NCI-H2227 (cell line): ENCODE measurements around the gene CGN.

Experiments
- DNase-seq: peaks from one replicate; lab custom pipeline; 2025; ENCODE audit not compliant: unreplicated experiment; lab: John Stamatoyannopoulos, UW

Gene CGN

DNA sequence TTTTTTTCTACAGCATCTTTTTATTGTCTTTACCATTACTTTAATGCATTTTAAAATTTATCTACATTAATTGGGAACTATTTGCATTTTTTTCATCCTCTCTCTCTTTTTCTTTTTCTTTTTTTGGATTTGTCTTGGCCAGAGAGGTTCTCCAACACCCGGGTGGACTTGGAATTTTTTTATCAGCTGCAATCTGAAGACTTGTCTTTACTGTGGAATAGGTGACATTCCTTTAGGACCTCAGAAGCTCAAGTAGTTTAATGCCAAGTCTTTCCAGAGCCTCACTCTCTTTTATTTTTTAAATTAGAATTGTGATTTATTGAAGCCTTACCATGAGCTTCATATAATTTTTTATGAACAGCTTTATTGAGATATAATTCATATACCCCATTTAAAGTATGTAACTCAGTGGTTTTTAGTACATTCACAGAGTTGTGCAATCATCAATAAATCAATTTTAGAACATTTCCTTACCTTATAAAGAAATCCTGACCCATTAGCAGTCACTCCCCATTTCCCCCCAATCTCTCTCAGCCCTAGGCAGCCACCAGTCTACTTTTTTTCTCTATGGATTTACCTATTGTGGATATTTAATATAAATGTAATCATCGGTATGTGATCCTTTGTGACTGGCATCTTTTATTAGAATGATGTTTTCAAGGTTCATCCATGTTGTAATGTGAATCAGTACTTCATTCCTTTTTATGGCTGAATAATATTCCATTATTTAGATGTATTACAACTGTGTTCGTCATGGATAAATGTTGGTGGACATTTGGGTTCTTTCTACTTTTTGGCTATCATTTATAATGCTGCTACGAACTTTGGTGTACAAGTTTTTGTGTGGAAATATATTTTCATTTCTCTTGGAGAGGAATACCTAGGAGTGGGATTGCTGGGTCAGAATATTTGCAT is 35.1 kb downstream of the CGN start:
- no peak for DNase-seq

DNA sequence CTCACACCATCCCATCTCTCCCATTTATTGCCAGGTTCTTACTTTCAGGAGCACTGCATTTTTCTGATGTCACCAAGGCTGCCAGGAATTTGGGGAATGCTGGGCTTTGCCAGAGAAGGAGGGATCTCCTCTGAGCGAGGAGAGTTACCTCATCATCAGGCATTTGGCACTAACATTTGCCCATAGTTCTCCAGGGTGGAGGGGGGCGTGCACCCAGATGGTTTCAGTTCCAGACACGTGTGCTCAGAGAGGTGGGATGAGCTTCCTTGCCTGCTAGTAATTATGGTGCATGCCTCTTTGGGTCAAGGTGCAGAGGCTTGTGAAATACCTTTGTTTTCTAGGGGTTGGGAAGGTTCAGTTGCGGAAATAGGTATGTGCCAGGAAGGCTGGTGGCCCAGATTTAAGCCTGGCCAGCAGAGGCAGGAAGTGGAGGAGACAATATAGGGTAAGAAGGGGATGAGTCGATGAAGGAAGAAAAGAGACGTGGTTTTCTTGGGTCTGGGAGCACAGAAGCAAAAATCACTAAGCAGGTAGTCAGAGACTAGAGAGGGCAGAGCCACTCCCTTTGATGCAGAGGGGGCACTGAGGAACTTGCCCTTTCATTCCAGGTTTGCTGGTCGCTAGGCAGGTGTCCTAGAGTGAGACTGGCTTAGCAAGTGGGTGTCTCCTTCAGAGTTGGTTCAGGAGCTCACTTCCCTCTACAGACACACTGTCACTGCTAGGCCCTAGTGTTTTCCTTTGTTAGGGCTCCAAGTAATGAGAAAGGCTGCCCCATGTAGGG is 36.1 kb downstream of the CGN start:
- no peak for DNase-seq

DNA sequence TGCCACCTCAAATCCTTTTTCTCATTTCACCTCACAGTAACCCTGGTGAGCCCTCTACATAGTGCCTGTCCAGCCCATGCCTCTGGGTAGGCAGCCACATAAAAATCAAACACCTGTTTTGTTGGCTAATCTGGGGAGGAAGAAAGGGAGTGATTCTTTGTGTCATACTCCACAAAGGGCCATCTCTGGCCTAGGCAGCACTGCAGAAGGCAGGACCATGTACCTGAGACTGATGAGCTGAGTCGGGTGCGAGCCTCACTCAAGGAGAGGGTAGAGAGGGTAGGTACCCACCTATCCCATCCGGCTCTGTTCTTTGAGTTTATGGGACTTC is 36.7 kb downstream of the CGN start:
- no peak for DNase-seq

GRCh38 chr1:151549199-151549598 is 38.0 kb downstream of the CGN start:
- DNase-seq = no peak

- no peak for DNase-seq
These were observed 42.5 kb downstream of the CGN start for GRCh38 chr1:151553659-151554058.

DNA sequence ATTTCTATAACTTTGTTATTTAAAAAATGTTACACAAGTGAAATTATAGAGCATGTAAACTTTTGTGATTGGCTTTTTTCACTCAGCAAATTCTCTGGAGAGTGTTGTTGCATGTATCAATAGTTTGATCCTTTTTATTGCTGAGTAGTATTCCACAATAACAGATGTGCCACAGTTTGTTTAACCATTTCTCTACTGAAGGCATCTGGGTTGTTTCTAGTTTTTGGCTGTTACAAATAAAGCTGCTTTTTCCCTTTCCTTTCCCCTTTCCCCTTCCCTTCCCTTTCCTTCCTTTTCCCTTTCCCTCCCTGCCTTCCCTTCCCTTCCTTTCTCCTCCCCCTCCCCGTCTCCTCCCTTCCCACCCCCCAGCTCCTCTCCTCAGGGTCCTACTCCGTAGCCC is 44.9 kb downstream of the CGN start:
- DNase-seq = no peak

DNA sequence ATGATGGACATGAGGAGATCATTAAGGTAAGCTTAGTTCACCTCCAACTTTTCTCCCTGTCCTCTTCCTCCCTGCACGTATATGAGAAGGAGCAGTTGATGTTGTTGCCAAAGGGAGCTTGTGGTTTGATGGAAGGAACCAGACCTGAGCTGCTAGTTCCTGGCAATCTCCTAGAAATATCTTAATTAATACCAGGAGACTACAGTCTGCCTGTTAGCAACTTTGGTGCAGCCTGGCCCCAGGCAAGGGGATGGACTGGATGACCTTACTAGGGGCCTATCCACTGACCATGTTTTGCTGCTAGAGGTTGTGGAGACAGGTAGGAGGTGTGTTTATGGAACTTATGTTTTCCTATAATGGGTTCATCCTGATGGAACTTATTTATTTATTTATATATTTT is 51.5 kb downstream of the CGN start:
- DNase-seq = no peak

- no peak for DNase-seq
These were observed 52.2 kb downstream of the CGN start for GRCh38 chr1:151563376-151563775.

GRCh38 chr1:151565502-151566189 is 54.5 kb downstream of the CGN start:
- DNase-seq = no peak

GRCh38 chr1:151568626-151569088 is 57.5 kb downstream of the CGN start:
- no peak for DNase-seq

DNA sequence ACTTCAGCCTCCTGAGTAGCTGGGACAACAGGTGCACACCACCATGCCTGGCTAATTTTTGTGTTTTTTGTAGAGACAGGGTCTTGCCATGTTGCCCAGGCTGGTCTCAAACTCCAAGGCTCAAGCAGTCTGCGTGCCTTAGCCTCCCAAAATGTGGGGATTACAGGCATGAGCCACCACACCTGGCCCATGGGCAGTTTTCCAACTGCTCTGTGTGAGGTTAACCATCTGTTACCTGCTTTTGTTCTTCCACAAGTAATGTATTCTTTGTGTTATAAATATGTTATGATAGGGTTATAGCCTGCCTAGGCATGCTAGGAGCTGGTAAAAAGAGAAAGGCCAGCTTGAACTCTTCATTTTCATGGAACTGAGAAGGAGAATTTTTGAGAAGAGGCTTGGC is 59.6 kb downstream of the CGN start:
- DNase-seq = no peak

DNA sequence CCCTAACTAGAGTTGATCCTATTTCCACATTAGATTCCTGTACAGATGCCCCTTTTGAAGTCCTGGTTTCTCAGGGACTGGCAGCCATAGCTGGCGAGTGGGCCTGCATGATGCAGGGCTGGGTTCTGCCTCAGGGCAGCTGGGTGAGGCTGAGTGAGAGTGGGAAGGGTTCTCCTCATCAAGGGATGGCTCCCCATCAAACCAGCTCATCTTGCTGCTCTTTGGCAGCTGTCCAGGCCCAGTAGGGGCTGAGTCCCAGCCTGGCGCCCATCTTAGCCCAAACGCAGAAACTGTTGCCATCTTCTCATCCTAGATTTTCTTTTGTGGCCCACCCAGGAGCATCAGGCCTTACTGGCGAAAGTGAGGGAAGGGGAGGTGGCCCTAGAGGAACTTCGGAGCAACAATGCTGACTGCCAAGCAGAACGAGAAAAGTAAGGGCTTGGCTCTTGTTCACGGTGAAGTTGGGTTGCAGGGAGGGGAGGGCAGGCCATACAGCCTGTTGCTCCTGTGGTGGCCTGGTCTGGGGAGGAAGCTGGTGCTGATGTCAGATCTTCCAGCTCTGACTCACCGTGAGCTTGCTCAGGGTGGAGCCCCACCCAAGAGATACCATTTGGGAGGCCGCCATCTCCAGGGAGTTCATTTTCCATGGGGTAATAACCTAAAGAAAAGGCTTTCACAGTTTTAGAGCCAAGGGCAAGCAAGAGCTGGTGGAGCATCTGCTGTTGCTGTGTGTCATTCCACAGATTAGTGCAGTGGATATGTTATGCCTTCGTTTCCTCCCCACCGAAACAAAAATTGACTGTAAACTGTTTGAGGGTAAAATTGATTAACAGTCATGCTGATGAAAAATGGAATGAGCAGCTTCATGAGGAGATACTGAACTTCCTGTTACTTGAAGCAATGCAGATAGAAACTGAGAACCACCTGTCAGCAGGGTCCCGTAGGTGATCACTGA is 63.7 kb downstream of the CGN start:
- no peak for DNase-seq

- DNase-seq = no peak
These were observed 66.0 kb downstream of the CGN start for GRCh38 chr1:151577173-151577572.

GRCh38 chr1:151578941-151579340 is 67.8 kb downstream of the CGN start:
- no peak for DNase-seq

- no peak for DNase-seq
These were observed 68.4 kb downstream of the CGN start for GRCh38 chr1:151579436-151580225.

DNA sequence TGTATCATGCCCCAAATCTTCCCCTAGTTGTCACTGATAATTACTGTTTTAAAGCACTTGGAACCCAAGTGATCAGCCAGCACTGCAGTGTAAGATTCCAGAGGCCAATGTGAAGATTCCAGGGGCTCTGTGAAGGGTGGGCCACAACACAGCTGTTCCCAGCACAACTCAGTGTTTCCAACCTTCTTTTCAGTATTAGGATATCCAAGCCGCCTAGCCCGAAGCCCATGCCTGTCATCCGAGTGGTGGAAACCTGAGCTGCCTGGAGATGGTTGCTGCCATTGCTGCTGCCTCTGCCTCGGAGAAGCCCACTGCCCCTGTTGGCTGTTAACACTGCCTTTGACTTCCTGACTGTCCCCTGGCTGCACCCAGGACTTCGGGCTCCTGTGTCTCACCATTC is 70.3 kb downstream of the CGN start:
- no peak for DNase-seq

DNA sequence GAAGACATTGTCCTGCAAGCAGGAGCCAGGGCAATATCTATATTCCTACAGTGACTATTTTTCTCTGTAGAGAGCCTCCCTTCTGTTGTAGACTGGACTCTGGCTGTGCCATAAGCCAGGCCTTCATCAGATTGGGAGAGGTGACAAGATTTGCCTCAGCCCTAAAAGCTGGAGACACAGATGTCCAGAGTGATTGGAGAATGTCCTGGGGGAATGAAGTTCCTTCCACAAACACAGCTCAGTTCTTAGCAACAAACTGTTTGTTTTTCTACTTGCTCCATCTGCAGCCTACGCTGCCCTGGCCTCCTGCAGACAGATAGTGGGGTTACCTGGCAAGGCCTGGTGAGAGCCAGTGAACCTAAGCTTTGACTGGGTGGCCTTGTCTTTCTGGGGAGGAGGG is 70.7 kb downstream of the CGN start:
- no peak for DNase-seq

DNA sequence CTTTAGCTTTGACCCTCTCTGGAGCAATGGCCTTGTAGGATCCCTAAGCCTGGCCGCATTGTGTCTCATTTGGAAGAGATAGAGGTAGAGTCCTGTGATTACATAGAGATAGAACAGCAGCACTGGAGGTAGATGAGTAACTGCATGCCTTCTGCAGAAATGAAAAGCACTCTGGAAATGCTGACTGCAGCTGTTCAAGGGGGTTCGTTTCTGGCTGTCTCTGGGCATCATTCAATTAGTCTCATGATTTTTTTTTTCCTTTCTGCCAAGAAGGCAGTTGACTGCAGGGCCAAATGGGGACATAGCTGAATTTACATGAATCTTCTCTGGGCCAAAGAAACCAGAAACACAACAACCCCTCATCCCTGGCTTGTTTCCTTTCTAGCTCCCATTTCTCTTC is 72.6 kb downstream of the CGN start:
- no peak for DNase-seq

GRCh38 chr1:151584278-151584677 is 73.1 kb downstream of the CGN start:
- no peak for DNase-seq

DNA sequence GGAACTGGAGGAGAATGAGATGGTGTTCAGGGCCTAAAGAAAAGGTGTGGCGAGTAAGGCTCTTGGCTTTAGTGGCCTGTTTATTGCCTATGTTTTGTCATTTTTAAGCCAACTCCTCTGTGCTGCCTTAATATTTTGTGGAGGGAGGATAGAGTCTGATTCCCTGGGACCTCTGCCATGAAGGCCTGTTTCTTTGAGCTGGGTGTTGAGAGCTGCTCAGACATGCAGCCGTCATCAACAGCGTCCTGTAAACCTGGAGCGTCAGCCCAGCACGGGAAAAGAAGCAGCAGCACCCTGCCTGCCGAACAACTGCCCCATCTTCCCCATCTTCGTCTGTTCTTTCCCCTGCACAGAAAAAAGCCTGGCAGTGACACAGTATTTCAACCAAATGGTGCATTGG is 73.6 kb downstream of the CGN start:
- no peak for DNase-seq
